LNCAP (cell line): ENCODE results near the gene ARHGAP10.

Experiments used
- CTCF ChIP-seq: fragments of 450-650 bp; IDR thresholded peaks from 2 replicates; pipeline ENCODE4 v1.5.1; 2017; ENCODE audit warnings: mild to moderate bottlenecking

The ARHGAP10 gene

GRCh38 chr4:147913137-147913536, 181.2 kb downstream of the ARHGAP10 start:
- no peak for TF ChIP-seq CTCF

GRCh38 chr4:147916351-147916750, 184.5 kb downstream of the ARHGAP10 start:
- no peak for TF ChIP-seq CTCF

GRCh38 chr4:147923381-147923780, 191.5 kb downstream of the ARHGAP10 start:
- TF ChIP-seq CTCF, result no peak

DNA sequence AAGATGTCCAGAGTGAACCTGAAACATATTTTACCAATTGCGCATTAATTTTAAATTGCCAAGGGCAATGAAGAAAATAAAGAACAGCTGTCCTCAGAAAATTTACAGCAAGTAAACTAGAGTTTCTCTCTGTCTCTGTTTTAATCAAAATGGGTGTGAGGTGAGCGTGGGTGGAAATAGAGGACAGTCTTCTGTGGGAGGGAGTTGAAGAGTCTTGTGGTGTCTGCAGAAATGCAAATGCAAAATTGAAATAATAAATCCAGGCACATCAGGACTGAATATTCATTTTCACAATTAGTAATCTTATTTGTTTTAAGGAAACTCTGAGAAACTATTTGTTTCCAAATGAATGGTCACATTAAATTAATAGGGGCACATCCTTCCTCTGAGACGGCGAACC, 192.0 kb downstream of the ARHGAP10 start:
- TF ChIP-seq CTCF, result no peak

DNA sequence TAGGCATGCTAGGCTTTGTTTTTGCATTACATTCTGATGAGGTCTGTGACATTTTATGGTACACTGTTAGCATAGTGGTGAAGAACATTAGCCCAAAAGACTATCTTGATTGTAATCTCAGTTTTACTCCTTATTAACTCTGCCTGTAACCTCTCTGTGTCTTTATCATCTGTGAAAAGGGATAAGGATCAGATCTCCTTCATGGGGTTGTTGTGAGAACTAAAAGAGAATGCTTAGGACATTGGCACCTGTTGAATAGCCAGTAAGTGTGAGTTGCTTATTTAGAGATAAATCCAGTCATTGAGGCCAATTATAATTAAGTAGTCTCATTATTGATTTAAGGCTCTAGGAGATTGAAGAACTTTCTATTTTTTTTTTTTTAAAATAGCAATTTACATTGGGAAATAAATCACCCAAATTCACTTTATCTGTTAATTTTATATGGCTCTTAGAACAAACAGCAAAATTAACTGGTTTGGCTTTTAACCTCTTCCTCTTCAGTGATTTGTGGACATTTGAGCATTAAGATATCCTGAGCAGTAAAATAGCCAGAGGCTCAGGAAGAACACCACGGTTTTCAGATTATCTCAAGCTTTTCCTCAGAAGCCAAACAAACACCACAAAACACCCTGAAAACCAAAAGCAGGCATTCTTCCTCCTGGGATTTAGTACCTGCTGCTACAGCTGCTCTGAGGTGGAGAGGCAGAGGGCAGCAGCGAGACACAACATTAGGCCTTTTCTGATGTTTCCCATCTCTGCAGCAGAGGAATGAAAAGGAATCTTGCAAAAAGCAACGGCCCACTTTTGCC, 192.9 kb downstream of the ARHGAP10 start:
- TF ChIP-seq CTCF, result peak; percentile 69; the same call in 1 of the 2 replicates

DNA sequence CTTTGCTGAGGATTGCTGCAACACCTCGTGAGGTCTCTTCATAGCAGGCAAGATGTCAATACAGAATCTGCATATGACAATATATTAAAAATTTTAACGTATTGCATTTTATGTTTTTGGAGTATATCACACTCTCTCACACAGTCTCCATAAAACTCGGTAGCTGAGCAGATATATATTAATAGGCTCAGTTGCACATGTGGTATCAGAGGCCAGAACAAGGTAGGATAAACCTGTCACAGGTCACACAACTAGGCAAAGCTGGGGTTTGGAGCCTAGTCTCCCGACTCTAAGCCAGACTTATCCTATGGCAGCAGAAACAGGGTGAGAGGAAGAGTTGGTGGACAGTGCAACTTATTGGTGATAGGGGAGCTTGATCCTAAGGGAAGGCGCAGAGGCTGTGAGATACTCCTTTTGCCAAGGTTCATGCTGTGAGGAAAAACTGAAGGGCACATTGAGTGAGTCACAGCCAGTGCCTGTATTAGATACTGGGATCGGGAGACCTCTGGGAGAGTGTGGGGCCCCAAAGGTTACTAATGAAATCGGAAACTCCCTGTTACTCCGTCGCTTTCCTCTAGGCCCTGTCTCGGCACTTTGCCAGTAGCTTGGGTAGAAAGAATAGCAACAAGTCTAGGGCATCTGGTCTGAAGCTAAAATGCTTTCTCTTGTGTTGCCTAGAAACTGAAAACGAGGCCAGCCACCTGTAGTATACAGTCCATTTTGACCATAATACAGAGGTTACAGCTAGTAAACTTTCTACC, 195.7 kb downstream of the ARHGAP10 start:
- TF ChIP-seq CTCF, result no peak

DNA sequence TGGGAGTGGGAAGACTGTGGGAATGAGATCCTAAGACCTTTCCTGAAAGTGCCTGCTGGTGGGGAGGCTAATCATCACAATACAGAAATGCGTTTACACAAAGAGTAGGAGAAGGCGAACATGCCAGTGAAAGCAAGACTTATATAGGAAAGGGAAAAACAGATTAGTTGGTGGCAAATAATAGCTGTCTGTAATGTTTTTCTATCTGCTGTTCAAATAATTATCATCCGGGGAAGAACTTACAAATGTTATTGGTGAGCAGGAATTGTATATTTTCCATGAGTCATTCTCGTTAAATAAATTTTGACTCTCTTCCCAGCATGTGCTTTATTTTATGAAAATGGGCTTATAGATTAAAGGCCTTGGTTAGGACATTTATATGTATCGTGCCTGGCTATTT, 196.5 kb downstream of the ARHGAP10 start:
- no peak for TF ChIP-seq CTCF
